Adrenal gland (tissue), 5 donors: ENCODE results near the gene TOR1B.

Experiments
- CTCF ChIP-seq, 6 experiments: fragments of 450-650 bp in 4 of 6; fragments of 200-600 bp in 2 of 6; sonication (generic) in 1 of 6; IDR thresholded peaks; 1 replicate in 5 of 6; 2 replicates in 1 of 6; pipeline versions ENCODE4 v1.5.1 to v1.8.0; 2016 to 2021; ENCODE audit warnings: antibody characterized with exemption in 6 of 6, mild to moderate bottlenecking in 2 of 6, moderate library complexity in 1 of 6
- POLR2A ChIP-seq, 2 donors: fragments of 450-650 bp; IDR thresholded peaks; one replicate each; pipeline ENCODE4 v1.6.1; 2017; ENCODE audit warnings: antibody characterized with exemption in 2 of 2, mild to moderate bottlenecking in 2 of 2, moderate library complexity in 1 of 2
- donor health status: DM: no; HTN: no; CAD: no.

- TF ChIP-seq POLR2A (IDR thresholded peaks at IDR 0.05): no peak
- no peak for TF ChIP-seq CTCF (IDR thresholded peaks at IDR 0.05)
Measured at GRCh38 chr9:129811967-129812363, 9.0 kb downstream of the TOR1B start.
